ENCODE data around the gene DPH6.

- TF ChIP-seq EZH2 (IDR thresholded peaks at IDR 0.05; ENCODE audit: insufficient read depth, poor library complexity, severe bottlenecking) (no peak), EZH2phosphoT487 (IDR thresholded peaks at IDR 0.05; ENCODE audit: insufficient read depth, low read depth) (no peak)
Measured at GRCh38 chr15:35514759-35515158, 31.2 kb downstream of the DPH6 start.
